ENCODE data around the gene TBC1D22A. TPM values are rescaled to one million over a fixed set of nuclear protein-coding genes. Genes with fewer than 3 reads are reported as not detected.

TBC1D22A gene
- total and polyA plus RNA-seq, 2 donors (not counting 3 experiments of a cell fraction or from before 2014, with no cell fraction given): 26.1 to 32.4 TPM

DNA sequence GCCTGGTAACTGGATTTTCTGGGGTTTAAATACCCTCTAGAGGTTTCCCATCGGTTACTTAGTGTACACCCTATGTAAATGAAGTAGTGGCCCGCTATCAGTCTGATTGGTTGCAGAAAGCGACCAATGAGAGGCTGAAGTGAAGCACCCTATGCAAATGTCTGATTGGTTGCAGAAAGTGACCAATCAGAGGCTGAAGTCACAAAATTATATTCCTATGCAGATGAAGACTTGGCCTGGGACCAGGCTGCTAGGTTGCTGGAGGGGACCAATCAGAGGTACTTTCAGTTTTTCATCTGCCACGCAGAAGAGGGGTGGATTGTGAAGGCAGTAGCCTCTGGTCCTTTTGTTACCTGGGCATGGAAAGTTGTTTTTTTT lies 134.8 kb downstream of the TBC1D22A start:
- H3K4me2 ChIP-seq (ENCODE audit: insufficient read depth, low read length): no peak overlapping the region
- TF ChIP-seq, protein P1, sequence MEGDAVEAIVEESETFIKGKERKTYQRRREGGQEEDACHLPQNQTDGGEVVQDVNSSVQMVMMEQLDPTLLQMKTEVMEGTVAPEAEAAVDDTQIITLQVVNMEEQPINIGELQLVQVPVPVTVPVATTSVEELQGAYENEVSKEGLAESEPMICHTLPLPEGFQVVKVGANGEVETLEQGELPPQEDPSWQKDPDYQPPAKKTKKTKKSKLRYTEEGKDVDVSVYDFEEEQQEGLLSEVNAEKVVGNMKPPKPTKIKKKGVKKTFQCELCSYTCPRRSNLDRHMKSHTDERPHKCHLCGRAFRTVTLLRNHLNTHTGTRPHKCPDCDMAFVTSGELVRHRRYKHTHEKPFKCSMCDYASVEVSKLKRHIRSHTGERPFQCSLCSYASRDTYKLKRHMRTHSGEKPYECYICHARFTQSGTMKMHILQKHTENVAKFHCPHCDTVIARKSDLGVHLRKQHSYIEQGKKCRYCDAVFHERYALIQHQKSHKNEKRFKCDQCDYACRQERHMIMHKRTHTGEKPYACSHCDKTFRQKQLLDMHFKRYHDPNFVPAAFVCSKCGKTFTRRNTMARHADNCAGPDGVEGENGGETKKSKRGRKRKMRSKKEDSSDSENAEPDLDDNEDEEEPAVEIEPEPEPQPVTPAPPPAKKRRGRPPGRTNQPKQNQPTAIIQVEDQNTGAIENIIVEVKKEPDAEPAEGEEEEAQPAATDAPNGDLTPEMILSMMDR (IDR thresholded peaks at IDR 0.05; ENCODE audit: extremely low read depth in 1 of 2, insufficient read depth in 1 of 2, low read depth in 1 of 2, low read length in 2 of 2): no peak
- no peak for TF ChIP-seq GATA2 (IDR thresholded peaks at IDR 0.05; ENCODE audit: insufficient read depth, insufficient read length, low read depth, low read length)
- TF ChIP-seq, protein P2, sequence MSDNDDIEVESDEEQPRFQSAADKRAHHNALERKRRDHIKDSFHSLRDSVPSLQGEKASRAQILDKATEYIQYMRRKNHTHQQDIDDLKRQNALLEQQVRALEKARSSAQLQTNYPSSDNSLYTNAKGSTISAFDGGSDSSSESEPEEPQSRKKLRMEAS (IDR thresholded peaks at IDR 0.05; ENCODE audit: insufficient read depth, insufficient read length): no peak
- TF ChIP-seq POLR2AphosphoS5 (IDR thresholded peaks at IDR 0.05; ENCODE audit: insufficient read depth, low read depth, low read length): no peak
- TF ChIP-seq MYC (IDR thresholded peaks at IDR 0.05; ENCODE audit: low read depth, low read length): no peak
- TF ChIP-seq POLR2A (IDR thresholded peaks at IDR 0.05; ENCODE audit: low read depth, low read length): no peak
- TF ChIP-seq JUN (IDR thresholded peaks at IDR 0.05; ENCODE audit: borderline replicate concordance, insufficient read depth, insufficient read length, low read depth): no peak
- no peak for TF ChIP-seq FOS (IDR thresholded peaks at IDR 0.05; ENCODE audit: borderline replicate concordance, insufficient read depth, low read length)
- H2AFZ ChIP-seq (ENCODE audit: low read depth, low read length): no peak overlapping the region
- H3K4me1 ChIP-seq (ENCODE audit: control insufficient read depth, extremely low read depth, insufficient read depth, low read length): no peaks in the 10 kb centered on the region
- DNase-seq (ENCODE audit: low read depth, low spot score): no peak
- POLR2A ChIA-PET: interaction anchor here (0.6 kb wide), 1 partner anchor 17 kb away, joined by 3 read pairs; no protein-coding TSS in a partner anchor
- dilution Hi-C loops (cut with MboI; ENCODE audit: extremely low pct_ligation_motif_present, low sequenced_read_pairs) (no loop called here), intact Hi-C loops (cut with micrococcal nuclease) (no loop called here)
- no peaks in the 10 kb centered on the region for H3K9me3 ChIP-seq (replicated peaks; ENCODE audit: control insufficient read depth, insufficient read depth, low read length)
- no peaks in the 10 kb centered on the region for H3K9me1 ChIP-seq (replicated peaks; ENCODE audit: control insufficient read depth, extremely low read depth, insufficient read depth, low read length)
- FAIRE-seq: no peak
- BruUV-seq (replicated peaks): no TSS peak
- CTCF ChIA-PET: interaction anchor here (1.1 kb wide), 1 partner anchor 51 kb away, joined by 3 read pairs; no protein-coding TSS in a partner anchor
- H3K9ac ChIP-seq (replicated peaks; ENCODE audit: extremely low read depth, insufficient read depth, low read length): no peak overlapping the region
- H3K27ac ChIP-seq (ENCODE audit: insufficient read depth, low read depth, low read length): no peak overlapping the region
- H3K4me3 ChIP-seq (replicated peaks in 1 of 3; ENCODE audit: insufficient read depth in 1 of 3, low read depth in 1 of 3, low read length in 3 of 3): no peak overlapping the region
- no peaks in the 10 kb centered on the region for H4K20me1 ChIP-seq (replicated peaks; ENCODE audit: control insufficient read depth, extremely low read depth, insufficient read depth, low read length)
- no peaks in the 10 kb centered on the region for H3K79me2 ChIP-seq (ENCODE audit: control insufficient read depth, insufficient read depth, low read length)
- peaks cover 0 to 15% of the 10 kb centered on the region in 2 experiments for H3K36me3 ChIP-seq (ENCODE audit: control insufficient read depth in 2 of 2, extremely low read depth in 1 of 2, insufficient read depth in 2 of 2, low read length in 2 of 2)
- no peaks in the 10 kb centered on the region for H3K27me3 ChIP-seq (ENCODE audit: control insufficient read depth in 2 of 2, insufficient read depth in 2 of 2, low read length in 2 of 2)
